ENCODE data around the gene EHD4.

The EHD4 gene

DNA sequence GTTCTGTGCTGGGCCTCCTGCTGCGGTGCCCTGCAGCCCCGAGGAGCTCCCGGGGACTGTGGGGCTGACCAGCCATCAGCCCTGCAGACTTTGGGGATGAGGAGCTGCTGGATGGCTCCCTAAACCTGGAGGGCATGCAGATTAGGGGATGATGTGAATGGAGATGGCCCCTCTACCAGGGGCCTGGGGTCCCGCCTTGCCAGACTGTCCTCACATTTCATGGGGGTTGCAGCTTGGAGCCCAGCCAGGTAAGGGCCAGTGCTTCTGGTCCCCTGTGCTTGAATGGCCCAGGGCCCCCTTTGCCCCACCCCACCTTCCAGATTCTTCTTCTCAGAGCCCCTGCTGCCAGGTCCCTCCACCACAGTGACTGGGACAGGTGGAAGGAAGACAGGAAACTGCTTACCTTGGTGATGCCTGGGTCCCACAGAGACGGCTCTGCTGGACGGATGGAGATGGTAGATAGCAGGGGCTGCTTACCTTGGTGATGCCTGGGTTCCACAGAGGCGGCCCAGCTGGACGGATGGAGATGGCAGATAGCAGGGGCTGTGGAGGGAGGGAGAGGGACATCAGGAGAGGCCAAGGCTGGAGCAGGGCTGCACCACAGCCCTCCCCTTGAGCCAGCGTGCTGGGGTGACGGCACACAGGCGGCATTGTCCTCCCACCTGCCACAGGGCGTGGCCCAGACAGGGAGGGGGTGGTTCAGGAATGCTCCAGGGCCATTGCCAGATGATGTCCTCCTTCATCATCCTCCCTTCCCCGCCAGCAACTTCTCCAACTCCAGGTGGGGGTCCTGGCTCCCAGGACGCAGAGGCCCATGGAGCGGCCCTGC is 78.7 kb downstream of the EHD4 start, which contains the start of gene SPTBN5:
Gene SPTBN5, minus strand, starts transcription at position 632 of the 829 bp plus-strand sequence. Its CDS starts 556 bp downstream, at position 76.
- H3F3A ChIP-seq (ENCODE audit: low read depth) = no peaks in the 10 kb centered on the region
- peaks cover 26% of the 10 kb centered on the region for H3K4me1 ChIP-seq (ENCODE audit: insufficient read depth, low read length, poor library complexity, severe bottlenecking)
- TF ChIP-seq, protein P1, sequence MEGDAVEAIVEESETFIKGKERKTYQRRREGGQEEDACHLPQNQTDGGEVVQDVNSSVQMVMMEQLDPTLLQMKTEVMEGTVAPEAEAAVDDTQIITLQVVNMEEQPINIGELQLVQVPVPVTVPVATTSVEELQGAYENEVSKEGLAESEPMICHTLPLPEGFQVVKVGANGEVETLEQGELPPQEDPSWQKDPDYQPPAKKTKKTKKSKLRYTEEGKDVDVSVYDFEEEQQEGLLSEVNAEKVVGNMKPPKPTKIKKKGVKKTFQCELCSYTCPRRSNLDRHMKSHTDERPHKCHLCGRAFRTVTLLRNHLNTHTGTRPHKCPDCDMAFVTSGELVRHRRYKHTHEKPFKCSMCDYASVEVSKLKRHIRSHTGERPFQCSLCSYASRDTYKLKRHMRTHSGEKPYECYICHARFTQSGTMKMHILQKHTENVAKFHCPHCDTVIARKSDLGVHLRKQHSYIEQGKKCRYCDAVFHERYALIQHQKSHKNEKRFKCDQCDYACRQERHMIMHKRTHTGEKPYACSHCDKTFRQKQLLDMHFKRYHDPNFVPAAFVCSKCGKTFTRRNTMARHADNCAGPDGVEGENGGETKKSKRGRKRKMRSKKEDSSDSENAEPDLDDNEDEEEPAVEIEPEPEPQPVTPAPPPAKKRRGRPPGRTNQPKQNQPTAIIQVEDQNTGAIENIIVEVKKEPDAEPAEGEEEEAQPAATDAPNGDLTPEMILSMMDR (conservative IDR thresholded peaks at IDR 0.05; ENCODE audit: low read length) = no peak
- no peak for TF ChIP-seq EZH2phosphoT487 (IDR thresholded peaks at IDR 0.05; ENCODE audit: borderline replicate concordance)
- peak within 1 kb of the TSS; percentile 29; the same call in 1 of the 2 replicates for H2AFZ ChIP-seq (ENCODE audit: low read length)
- H3K79me2 ChIP-seq (ENCODE audit: insufficient read depth, low read length) = no peaks in the 10 kb centered on the region
- H3K4me2 ChIP-seq (ENCODE audit: low read depth, low read length, poor library complexity, severe bottlenecking) = peak within 1 kb of the TSS; percentile 69
- H3K9ac ChIP-seq (ENCODE audit: low read depth, low read length, poor library complexity, severe bottlenecking) = peak within 1 kb of the TSS; percentile 58
- H4K20me1 ChIP-seq (ENCODE audit: insufficient read depth, low read length, poor library complexity, severe bottlenecking) = no peaks in the 10 kb centered on the region
- no peaks in the 10 kb centered on the region for H3K27me3 ChIP-seq (ENCODE audit: insufficient read depth, low read length, poor library complexity, severe bottlenecking)
- no peaks in the 10 kb centered on the region for H3K36me3 ChIP-seq (ENCODE audit: insufficient read depth, low read length)
- H3K4me3 ChIP-seq (ENCODE audit: low read length, poor library complexity, severe bottlenecking) = peak within 1 kb of the TSS; percentile 49
- H3K9me3 ChIP-seq (ENCODE audit: insufficient read depth, low read depth, low read length) = no peaks in the 10 kb centered on the region
- no peaks in the 10 kb centered on the region for H3K9me2 ChIP-seq (replicated peaks; ENCODE audit: low read depth, low read length)

DNA sequence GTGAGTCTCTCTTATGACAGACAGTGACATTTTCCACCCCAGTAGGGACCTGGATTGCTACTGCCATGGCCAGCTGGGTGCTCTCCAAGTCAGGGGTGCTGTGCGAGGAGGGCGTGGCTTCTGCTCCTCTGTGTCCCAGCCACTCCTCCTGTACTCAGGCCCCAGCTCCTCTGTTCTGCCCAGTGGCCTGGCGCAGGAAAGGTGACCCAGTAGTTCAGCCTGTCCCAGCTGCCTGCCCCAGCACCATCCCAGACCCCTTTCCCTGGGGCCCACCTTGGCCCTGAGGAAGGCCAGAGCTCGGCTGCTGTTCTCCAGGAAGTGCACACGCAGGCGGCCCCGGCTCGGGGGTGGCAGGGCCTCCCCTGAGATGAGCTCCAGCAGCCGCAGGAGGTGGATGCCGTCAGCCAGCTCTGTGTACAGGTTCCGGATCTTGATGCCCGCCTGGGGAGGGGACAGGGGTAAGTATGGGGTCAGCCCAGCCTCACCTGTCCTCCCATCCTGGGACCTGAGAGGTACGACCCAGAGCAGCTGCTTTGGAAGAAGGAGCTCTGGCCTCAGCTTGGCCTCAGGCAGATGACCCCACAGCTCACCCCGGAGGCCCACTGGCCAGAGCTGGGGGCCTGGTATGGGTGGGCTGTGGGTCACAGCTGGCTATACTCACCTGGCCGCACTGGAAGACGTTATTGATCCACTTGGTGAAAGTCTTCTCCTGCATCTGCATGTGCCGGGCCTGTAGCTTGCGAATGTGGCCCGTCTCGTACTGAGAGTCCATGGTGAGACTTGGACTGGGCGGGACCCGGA is 79.5 kb downstream of the EHD4 start:
- H3K4me1 ChIP-seq (ENCODE audit: insufficient read depth, low read length, poor library complexity, severe bottlenecking) = peaks cover 27% of the 10 kb centered on the region

DNA sequence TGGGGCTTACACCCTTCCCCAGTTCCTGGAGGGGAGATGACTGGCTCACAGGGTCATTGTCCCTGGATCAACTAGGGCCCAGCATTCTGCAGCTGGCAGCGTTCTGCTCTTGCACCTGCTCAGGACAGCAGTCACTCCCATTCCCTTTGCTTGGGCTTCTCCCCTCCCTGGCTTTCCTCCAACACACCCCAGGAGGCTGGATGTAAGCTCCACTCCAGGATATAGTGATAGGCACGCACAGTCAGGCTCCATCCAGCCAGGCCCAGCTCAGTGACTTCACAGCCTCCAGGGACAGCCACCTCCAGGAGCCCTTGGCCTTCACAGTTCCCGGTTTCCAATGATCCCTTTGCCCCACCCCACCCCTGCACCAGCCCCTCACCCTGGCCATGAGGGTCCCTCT is 80.4 kb downstream of the EHD4 start:
- Histone ChIP-seq H3K27me3 (ENCODE audit: insufficient read depth, low read length, poor library complexity, severe bottlenecking) (no peaks in the 10 kb centered on the region), H3K9ac (ENCODE audit: low read depth, low read length, poor library complexity, severe bottlenecking) (no peak overlapping the region), H3K36me3 (ENCODE audit: insufficient read depth, low read length) (no peaks in the 10 kb centered on the region), H3K9me2 (replicated peaks; ENCODE audit: low read depth, low read length) (no peaks in the 10 kb centered on the region), H3K9me3 (ENCODE audit: insufficient read depth, low read depth, low read length) (no peaks in the 10 kb centered on the region), H3K79me2 (ENCODE audit: insufficient read depth, low read length) (no peaks in the 10 kb centered on the region), H3K4me2 (ENCODE audit: low read depth, low read length, poor library complexity, severe bottlenecking) (no peak overlapping the region), H2AFZ (ENCODE audit: low read length) (no peak overlapping the region), H4K20me1 (ENCODE audit: insufficient read depth, low read length, poor library complexity, severe bottlenecking) (no peaks in the 10 kb centered on the region), H3K4me3 (ENCODE audit: low read length, poor library complexity, severe bottlenecking) (no peak overlapping the region), H3F3A (ENCODE audit: low read depth) (no peaks in the 10 kb centered on the region), H3K4me1 (ENCODE audit: insufficient read depth, low read length, poor library complexity, severe bottlenecking) (peaks cover 27% of the 10 kb centered on the region)
- no peak for TF ChIP-seq EZH2phosphoT487 (IDR thresholded peaks at IDR 0.05; ENCODE audit: borderline replicate concordance)
- TF ChIP-seq, protein P1 (conservative IDR thresholded peaks at IDR 0.05; ENCODE audit: low read length) = no peak

More for the DNA sequence above, 79.5 kb downstream of the EHD4 start:
- Histone ChIP-seq H3K36me3 (ENCODE audit: insufficient read depth, low read length) (no peaks in the 10 kb centered on the region), H3F3A (ENCODE audit: low read depth) (no peaks in the 10 kb centered on the region), H3K4me3 (ENCODE audit: low read length, poor library complexity, severe bottlenecking) (no peak overlapping the region), H3K9me2 (replicated peaks; ENCODE audit: low read depth, low read length) (no peaks in the 10 kb centered on the region), H2AFZ (ENCODE audit: low read length) (no peak overlapping the region), H4K20me1 (ENCODE audit: insufficient read depth, low read length, poor library complexity, severe bottlenecking) (no peaks in the 10 kb centered on the region), H3K4me2 (ENCODE audit: low read depth, low read length, poor library complexity, severe bottlenecking) (no peak overlapping the region), H3K9ac (ENCODE audit: low read depth, low read length, poor library complexity, severe bottlenecking) (no peak overlapping the region), H3K9me3 (ENCODE audit: insufficient read depth, low read depth, low read length) (no peaks in the 10 kb centered on the region), H3K27me3 (ENCODE audit: insufficient read depth, low read length, poor library complexity, severe bottlenecking) (no peaks in the 10 kb centered on the region), H3K79me2 (ENCODE audit: insufficient read depth, low read length) (no peaks in the 10 kb centered on the region)
- no peak for TF ChIP-seq EZH2phosphoT487 (IDR thresholded peaks at IDR 0.05; ENCODE audit: borderline replicate concordance)
- TF ChIP-seq, protein P1 (conservative IDR thresholded peaks at IDR 0.05; ENCODE audit: low read length) = no peak

Data from Loucy (cell line).